PC-9 (cell line): ENCODE results near the gene NOD1.

Experiments used
- CTCF ChIP-seq: fragments of 200-600 bp; sonication (generic); conservative IDR thresholded peaks from 2 replicates; pipeline ENCODE4 v1.6.1; 2017; ENCODE audit warnings: mixed run types, antibody characterized with exemption, mild to moderate bottlenecking, moderate library complexity
- EZH2 ChIP-seq: fragments of 200-600 bp; sonication (generic); IDR thresholded peaks from 2 replicates; pipeline ENCODE4 v1.8.0; 2017; ENCODE audit warnings: antibody characterized with exemption, low read depth

GRCh38 chr7:30467271-30467670 is 11.3 kb downstream of the NOD1 start:
- TF ChIP-seq CTCF = no peak
- TF ChIP-seq EZH2 = no peak
